ENCODE data around the gene POU2AF3. TPM values are rescaled to one million over a fixed set of nuclear protein-coding genes. Genes with fewer than 3 reads are reported as not detected.

Gene POU2AF3
- polyA plus RNA-seq, 5 donors: 8.0 to 18.8 (median 11.6) TPM

DNA sequence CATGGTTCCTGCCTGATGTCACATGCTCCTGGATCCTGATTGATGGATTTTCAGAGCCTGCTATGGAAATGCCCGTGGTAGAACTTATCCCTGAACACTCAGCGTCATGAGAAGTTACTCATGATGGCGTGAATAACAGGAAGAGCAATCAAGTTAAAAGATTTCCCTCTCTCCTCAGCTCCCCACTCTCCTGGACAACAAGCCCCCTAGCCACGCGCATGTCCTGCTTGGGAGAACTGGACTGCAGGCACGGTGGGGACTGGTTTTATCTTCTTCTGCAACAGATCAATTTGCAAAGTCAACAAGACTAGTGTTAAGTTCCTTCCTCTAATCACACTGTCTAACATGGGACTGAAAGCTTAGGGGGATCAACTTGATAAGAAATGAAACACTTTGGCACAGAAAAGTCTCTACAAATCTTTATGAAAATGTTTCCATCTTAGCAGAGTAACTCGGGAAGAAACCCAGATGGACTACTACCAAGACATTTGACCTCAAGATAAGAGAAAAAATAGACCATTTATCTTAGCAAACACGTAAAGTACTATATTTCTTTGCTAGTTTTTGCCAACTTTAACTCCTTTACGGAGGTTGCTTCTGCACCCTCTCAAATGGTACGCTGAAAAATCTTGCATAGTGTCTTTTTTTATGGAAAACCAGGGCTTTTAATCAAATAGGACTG is 53.2 kb downstream of the POU2AF3 start:
- DNase-seq: no peak

DNA sequence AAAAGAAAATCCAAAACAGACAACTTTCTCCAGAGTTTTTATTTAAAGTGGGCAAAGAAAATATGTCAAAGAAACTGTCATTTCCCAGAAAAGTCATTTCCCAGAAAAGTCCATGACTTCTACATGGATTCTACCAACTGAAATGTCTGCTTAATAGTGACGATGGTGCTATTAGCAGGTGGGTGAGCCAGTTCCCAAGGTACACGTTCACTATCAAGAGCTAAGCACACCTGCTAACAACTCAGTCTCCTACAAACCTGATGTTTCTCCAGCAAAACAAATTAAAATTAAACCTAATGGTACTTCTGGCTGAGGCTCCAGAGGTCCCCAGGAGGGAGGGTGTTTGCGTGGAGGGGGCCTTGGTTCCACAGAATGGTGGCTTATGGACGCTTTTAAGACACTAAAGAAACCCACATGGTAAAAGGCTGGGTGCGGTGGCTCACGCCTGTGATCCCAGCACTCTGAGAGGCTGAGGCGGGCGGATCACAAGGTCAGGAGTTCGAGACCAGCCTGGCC is 53.9 kb downstream of the POU2AF3 start:
- DNase-seq: no peak

- DNase-seq: no peak
These were observed 54.8 kb downstream of the POU2AF3 start for GRCh38 chr11:111352935-111353710.

GRCh38 chr11:111353776-111354600 is 55.6 kb downstream of the POU2AF3 start:
- DNase-seq: no peak

- no peak for DNase-seq
These were observed 56.2 kb downstream of the POU2AF3 start for GRCh38 chr11:111354601-111354891.

DNA sequence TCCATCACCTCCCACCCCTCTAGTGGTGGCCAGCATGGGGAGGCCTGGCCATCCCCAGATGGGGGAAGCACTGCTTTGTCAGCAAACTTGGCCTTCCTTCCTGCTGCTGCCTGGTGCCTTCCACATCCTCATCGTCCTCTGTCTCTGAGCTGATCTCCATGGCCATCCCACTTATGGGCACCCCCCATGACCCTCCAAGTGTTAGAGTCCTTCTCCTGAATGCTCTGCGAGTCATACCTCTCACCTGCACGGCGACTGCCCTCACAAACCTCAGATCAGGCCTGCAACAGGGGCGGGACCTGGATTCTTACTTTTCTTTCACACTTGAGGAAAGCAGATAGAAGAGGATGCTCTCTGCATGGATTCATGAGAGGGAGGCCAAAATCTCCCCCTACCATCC is 56.8 kb downstream of the POU2AF3 start:
- no peak for DNase-seq

DNA sequence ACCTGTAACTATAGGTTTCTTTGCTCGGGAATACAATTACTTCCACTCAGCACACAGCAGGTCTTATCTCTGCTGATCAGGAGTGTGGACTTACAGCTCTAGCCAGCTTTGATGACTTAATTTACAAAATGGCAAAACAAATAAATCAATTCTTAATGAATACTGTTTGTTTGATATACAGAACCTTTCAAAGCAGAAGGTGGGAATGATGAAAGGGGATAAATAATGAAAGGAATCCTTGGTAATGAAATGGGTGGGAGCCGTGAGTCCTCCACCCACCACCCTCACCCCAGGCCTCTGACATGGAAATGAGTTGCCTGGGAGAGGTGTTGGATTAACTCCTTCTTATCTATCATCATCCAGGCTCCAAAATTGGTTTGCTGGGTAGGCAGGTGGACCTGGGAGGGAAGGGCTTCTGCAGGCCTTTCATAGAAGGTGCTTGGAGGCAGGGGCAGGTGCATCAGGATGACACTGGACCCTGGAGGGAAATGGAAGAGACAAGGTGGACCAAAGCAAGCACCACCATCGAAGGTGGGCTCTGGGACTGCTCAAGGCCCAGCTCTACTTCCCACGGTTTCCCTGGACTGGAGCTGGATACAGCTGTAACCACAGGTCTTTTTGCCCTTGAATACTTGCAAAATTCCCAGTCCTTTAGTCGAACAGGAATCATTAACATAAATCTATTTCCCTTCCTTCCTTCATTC is 57.8 kb downstream of the POU2AF3 start:
- no peak for DNase-seq

DNA sequence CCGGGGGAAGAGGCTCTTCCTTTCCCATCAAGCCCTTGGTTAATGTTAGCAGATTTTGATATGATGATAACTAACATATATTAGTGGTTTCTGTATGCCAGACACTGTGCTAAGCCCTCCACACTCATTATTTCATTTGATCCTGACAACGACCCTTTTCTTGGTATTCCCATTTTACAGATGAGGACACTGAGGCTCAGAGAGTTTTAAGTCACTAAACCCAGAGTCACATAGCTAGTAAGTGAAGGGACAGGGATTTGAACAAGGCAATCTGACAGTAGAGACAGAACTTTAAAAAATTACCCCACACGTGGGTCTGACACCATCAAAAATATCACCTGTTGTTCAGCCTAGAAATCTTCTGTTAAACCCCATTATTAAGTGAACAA is 58.3 kb downstream of the POU2AF3 start:
- no peak for DNase-seq

DNA sequence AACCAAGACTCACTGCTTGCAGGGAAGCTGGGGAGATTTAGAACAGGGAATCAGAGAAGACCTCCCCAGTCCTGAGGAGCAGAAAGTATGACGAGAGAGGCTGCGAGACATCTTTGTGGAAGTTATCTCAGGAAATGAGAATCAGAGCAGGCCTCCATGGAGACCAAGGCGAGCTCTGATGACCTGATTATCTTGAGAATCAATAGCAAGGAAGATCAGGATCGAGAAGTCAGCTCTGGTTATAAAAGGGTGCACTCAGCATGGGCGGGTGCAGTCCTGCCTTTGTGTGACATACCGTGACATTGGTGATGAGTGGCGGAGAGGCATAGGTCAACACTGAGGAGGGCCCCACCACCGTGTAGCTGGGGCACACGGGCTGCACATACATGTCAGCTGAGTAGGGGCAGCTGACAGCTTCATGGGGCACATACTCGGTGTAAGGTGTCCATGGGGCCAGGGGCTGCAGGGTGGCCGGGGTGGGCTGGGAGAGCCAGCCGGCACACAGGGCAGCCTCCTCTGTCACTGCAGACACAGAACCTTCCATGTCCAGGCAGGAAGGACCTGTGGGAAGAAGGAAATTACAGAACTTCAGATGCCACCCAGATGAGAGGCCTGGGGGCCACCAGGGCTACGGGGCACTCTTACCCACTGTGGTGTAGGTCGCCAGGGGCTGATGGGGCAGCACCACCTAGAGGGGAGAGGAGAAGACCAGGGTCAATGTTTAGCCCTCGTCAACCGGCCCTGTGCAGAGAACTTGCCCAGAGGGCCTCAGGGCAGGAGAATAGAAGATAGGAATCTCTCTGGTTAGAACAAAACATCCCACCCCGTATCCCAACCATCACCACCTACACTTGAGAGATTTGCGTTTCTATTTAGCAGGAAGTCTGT is 59.0 kb downstream of the POU2AF3 start:
- DNase-seq: no peak

Other genes with a start within 250 kb of the POU2AF3 start
- gene POU2AF2, start 52.8 kb upstream of the POU2AF3 start, polyA plus RNA-seq (ENCODE audit: insufficient read depth in 1 of 5, insufficient read length in 5 of 5, low replicate concordance in 1 of 5): under 1 TPM in 4 of 5 donors, not detected in 1; 0.09 to 0.26 (median 0.20) TPM
- 1 to 10 TPM in 1 of 5 donors, under 1 TPM in 4; 0.33 to 1.1 (median 0.91) TPM for gene POU2AF1, start 80.7 kb downstream of the POU2AF3 start, polyA plus RNA-seq (ENCODE audit: insufficient read depth in 1 of 5, insufficient read length in 5 of 5, low replicate concordance in 1 of 5)
- under 1 TPM in 3 of 5 donors, not detected in 2; 0.11 to 0.52 (median 0.18) TPM for gene BTG4, start 213.8 kb downstream of the POU2AF3 start, polyA plus RNA-seq (ENCODE audit: insufficient read depth in 1 of 5, insufficient read length in 5 of 5, low replicate concordance in 1 of 5)
- 10 to 100 TPM in 3 of 5 donors, 1 to 10 TPM in 2; 2.9 to 14.6 (median 11.4) TPM for gene HOATZ, start 216.2 kb downstream of the POU2AF3 start, polyA plus RNA-seq (ENCODE audit: insufficient read depth in 1 of 5, insufficient read length in 5 of 5, low replicate concordance in 1 of 5)
- gene LAYN, start 242.2 kb downstream of the POU2AF3 start, polyA plus RNA-seq (ENCODE audit: insufficient read depth in 1 of 5, insufficient read length in 5 of 5, low replicate concordance in 1 of 5): 10 to 100 TPM; 11.5 to 18.7 (median 16.9) TPM

Data from right lung (tissue), 5 donors.